ENCODE data around the gene DSG2. TPM values are rescaled to one million over a fixed set of nuclear protein-coding genes. Genes with fewer than 3 reads are reported as not detected.

The DSG2 gene
- total and polyA plus RNA-seq, 10 donors: 0.06 to 0.79 (median 0.20) TPM; not detected in 1

DNA sequence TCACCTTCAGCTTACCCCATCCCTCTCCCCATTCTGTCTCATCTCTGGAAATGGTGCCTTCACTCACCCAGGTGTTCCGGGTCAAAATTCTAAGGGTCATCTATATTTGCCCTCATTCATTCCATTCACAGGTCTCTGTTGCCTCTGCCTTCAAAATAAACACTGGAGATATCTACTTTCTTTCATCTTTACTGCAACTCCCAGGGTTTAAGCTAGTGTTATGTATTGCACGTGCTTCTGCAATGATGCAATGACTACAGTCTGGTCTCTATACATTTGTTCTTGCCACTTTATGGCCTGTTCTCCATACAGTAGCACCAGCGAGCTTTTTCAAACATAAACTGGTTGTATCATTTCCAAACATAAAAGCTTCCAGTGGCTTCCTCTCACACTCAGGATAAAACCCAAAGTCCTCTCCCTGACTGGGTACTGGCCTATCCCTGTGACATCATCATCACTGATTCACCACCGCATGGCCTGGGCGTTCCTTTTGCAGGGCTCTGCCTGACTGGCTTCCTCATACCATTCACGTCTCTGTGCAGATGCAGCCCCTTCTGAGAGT is 14.3 kb downstream of the DSG2 start:
- 66 to 86% (median 69%) methylated on average over 6 of the region's 6 CpGs for WGBS, 5 donors
- Histone ChIP-seq H3K36me3 (no peaks in the 10 kb centered on the region), H3K9me3 (no peaks in the 10 kb centered on the region), H3K27me3 (replicated peaks in 1 of 7) (peaks cover 0 to 11% (median 0%) of the 10 kb centered on the region in 7 donors), H3K27ac (no peak overlapping the region), H3K4me3 (no peak overlapping the region), H3K4me1 (no peaks in the 10 kb centered on the region)
- intact Hi-C loops (cut with DNase I; ENCODE audit: low total_unique reads): no loop called here
- TF ChIP-seq POLR2AphosphoS5 (IDR thresholded peaks at IDR 0.05): no peak
- no peak for TF ChIP-seq POLR2A (IDR thresholded peaks at IDR 0.05)
- TF ChIP-seq, protein P1, sequence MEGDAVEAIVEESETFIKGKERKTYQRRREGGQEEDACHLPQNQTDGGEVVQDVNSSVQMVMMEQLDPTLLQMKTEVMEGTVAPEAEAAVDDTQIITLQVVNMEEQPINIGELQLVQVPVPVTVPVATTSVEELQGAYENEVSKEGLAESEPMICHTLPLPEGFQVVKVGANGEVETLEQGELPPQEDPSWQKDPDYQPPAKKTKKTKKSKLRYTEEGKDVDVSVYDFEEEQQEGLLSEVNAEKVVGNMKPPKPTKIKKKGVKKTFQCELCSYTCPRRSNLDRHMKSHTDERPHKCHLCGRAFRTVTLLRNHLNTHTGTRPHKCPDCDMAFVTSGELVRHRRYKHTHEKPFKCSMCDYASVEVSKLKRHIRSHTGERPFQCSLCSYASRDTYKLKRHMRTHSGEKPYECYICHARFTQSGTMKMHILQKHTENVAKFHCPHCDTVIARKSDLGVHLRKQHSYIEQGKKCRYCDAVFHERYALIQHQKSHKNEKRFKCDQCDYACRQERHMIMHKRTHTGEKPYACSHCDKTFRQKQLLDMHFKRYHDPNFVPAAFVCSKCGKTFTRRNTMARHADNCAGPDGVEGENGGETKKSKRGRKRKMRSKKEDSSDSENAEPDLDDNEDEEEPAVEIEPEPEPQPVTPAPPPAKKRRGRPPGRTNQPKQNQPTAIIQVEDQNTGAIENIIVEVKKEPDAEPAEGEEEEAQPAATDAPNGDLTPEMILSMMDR (IDR thresholded peaks at IDR 0.05 in 8 of 11, conservative IDR thresholded peaks at IDR 0.05 in 3 of 11): no peak
- DNase-seq: no peak

DNA sequence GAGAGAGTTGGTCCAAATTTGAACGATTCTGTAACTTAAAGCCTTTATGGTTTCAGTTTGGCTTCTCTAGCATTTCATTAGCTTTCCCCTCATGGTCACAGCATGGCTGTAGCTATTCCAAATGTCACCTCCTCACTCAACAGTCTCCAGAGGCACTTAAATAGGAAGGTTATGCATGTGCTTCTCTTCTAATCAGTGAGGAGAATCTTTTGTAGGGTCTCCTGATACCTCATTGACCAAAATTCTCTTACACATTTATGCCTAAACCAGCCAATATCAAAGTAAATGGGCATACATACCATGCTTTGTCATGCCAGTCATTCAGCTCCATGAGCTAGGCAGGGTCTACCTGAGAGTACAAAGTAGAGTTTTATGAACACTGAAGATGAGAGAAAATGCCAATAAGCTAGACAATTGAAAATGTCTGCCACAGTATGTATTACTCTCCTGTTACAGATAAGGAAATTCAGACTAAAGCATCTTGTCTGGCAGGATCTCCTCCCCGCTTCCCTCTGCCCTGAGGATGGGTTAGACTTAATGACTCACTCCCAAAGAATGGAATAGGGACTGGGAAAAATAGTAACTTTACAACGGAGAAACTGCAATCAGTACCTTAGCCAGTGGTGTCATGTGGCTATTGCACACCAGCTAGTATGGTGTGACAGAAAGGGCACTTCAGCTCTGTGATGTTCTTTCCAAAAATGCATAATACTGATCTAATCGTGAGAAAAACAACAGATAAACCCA is 15.4 kb downstream of the DSG2 start:
- 68 to 83% (median 71%) methylated on average over 4 of the region's 4 CpGs for WGBS, 5 donors
- intact Hi-C loops (cut with DNase I; ENCODE audit: low total_unique reads): no loop called here

DNA sequence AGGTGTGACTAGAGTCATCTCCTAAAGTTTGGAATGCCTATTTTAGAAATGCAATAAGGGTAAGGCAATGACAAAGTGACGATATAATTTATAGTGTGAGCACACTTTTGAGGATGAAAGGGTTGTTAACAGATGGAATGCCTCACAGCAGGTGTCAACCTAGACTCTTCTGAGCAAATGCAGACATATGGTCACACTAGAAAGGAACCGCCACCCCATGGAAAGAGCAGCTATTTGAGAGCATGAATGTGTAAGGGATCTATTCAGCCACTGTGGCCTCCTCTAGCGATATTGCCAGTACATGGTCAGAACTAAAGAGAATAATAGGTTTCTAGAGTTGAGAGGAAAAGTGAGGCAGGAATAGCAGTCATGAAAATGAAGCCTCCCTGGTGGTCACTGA is 18.5 kb downstream of the DSG2 start:
- intact Hi-C loops (cut with DNase I; ENCODE audit: low total_unique reads): no loop called here
- Histone ChIP-seq H3K27ac (no peak overlapping the region), H3K9me3 (no peaks in the 10 kb centered on the region), H3K4me1 (no peaks in the 10 kb centered on the region), H3K4me3 (no peak overlapping the region), H3K36me3 (no peaks in the 10 kb centered on the region), H3K27me3 (replicated peaks in 1 of 7) (peaks cover 0 to 4% (median 0%) of the 10 kb centered on the region in 7 donors)
- DNase-seq: no peak
- 83 to 88% (median 85%) methylated on average over 3 of the region's 3 CpGs for WGBS, 5 donors
- TF ChIP-seq, protein P1 (IDR thresholded peaks at IDR 0.05 in 8 of 11, conservative IDR thresholded peaks at IDR 0.05 in 3 of 11): no peak
- TF ChIP-seq POLR2AphosphoS5 (IDR thresholded peaks at IDR 0.05) (no peak), POLR2A (IDR thresholded peaks at IDR 0.05) (no peak)

More for the DNA sequence above, 15.4 kb downstream of the DSG2 start:
- no peak for DNase-seq
- no peaks in the 10 kb centered on the region for H3K36me3 ChIP-seq
- no peak overlapping the region for H3K27ac ChIP-seq
- no peaks in the 10 kb centered on the region for H3K9me3 ChIP-seq
- H3K4me3 ChIP-seq: no peak overlapping the region
- peaks cover 0 to 9% (median 0%) of the 10 kb centered on the region in 7 donors for H3K27me3 ChIP-seq (replicated peaks in 1 of 7)
- no peaks in the 10 kb centered on the region for H3K4me1 ChIP-seq
- TF ChIP-seq POLR2A (IDR thresholded peaks at IDR 0.05): no peak
- no peak for TF ChIP-seq POLR2AphosphoS5 (IDR thresholded peaks at IDR 0.05)
- TF ChIP-seq, protein P1 (IDR thresholded peaks at IDR 0.05 in 8 of 11, conservative IDR thresholded peaks at IDR 0.05 in 3 of 11): no peak

DNA sequence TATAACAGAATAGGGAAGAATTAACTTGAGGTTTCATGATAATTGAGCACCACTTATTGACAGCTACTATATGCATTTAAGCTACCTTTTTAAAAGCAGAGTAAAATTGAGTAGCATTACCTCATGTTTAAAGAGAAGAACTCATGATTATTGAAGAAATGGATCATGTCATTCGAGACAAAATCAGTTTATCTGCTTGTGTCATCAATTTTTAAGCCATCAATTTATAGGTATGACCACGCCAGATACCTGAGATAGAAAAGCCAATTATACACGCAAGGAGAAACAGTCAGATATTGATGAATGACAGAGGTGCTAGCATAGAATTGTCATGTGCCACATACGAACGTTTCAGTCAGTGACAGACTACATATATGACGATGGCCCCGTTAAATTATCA is 28.4 kb downstream of the DSG2 start:
- Histone ChIP-seq H3K4me1 (no peaks in the 10 kb centered on the region), H3K27me3 (replicated peaks in 1 of 7) (peaks cover 0 to 4% (median 0%) of the 10 kb centered on the region in 7 donors), H3K27ac (no peak overlapping the region), H3K9me3 (no peaks in the 10 kb centered on the region), H3K4me3 (no peak overlapping the region), H3K36me3 (no peaks in the 10 kb centered on the region)
- WGBS, 5 donors: 73 to 88% (median 88%) methylated on average over 7 of the region's 7 CpGs
- intact Hi-C loops (cut with DNase I; ENCODE audit: low total_unique reads): no loop called here
- DNase-seq: no peak
- TF ChIP-seq POLR2A (IDR thresholded peaks at IDR 0.05): no peak
